T-cell (primary cell): ENCODE measurements around the gene UBE2H. TPM values are rescaled to one million over a fixed set of nuclear protein-coding genes. Genes with fewer than 3 reads are reported as not detected.

ENCODE experiments used
- ATAC-seq, 4 experiments: fragments of 200-7000 bp in 3 of 4; fragments of 150-1000 bp in 1 of 4; cut with Tn5 transposase; replicated peaks in 1 of 4; 1 replicate in 3 of 4; 2 replicates in 1 of 4; pipeline ENCODE4 v1.10.0; 2021; ENCODE audit warnings: moderate library complexity in 3 of 4, mild to moderate bottlenecking in 2 of 4, moderate number of reproducible peaks in 1 of 4
- CTCF ChIA-PET, 2 donors: fragments of 300-600 bp; sonication (Branson Sonifier 250); formaldehyde crosslinking; loops; one replicate each; lab custom pipeline; 2022; ENCODE audit warnings: antibody characterized with exemption in 2 of 2; lab: Charles Lee
- POLR2A ChIA-PET, 2 donors: fragments of 300-600 bp; sonication (Branson Sonifier 250); formaldehyde crosslinking; loops; one replicate each; lab custom pipeline; 2022; ENCODE audit warnings: antibody characterized with exemption in 2 of 2; lab: Charles Lee
- DNase-seq, 35 experiments: peaks; one replicate each; pipeline versions ENCODE4 v3.0.0 to v3.0.0-alpha.2; 2013 to 2023
- H3K27ac ChIP-seq: one replicate; pipeline ENCODE4 v1.5.1; 2013; ENCODE audit warnings: low read length
- H3K27me3 ChIP-seq, 2 experiments: replicated peaks in 1 of 2; 1 replicate in 1 of 2; 2 replicates in 1 of 2; pipeline versions ENCODE4 v1.6.1 to v1.7.0; 2013; ENCODE audit warnings: low read length in 1 of 2, mixed read lengths in 1 of 2; ENCODE audit not compliant: control insufficient read depth in 2 of 2, insufficient read depth in 2 of 2; ENCODE audit errors: extremely low read depth in 1 of 2
- H3K36me3 ChIP-seq, 2 donors: 1 replicate in 1 of 2; 2 replicates in 1 of 2; pipeline versions ENCODE4 v1.6.1 to v1.7.0; 2013; ENCODE audit warnings: low read length in 1 of 2; ENCODE audit not compliant: control insufficient read depth in 2 of 2, insufficient read depth in 1 of 2; ENCODE audit errors: extremely low read depth in 1 of 2
- H3K4me1 ChIP-seq, 2 experiments: 1 replicate in 1 of 2; 2 replicates in 1 of 2; pipeline versions ENCODE4 v1.6.1 to v1.7.0; 2013; ENCODE audit warnings: low read length in 2 of 2, mixed read lengths in 1 of 2; ENCODE audit not compliant: insufficient read depth in 2 of 2, control insufficient read depth in 1 of 2; ENCODE audit errors: extremely low read depth in 1 of 2
- H3K4me3 ChIP-seq, 2 donors: 1 replicate in 1 of 2; 2 replicates in 1 of 2; pipeline versions ENCODE4 v1.5.1 to v1.7.0; 2013; ENCODE audit warnings: mild to moderate bottlenecking in 2 of 2, low read length in 1 of 2, moderate library complexity in 1 of 2; ENCODE audit not compliant: control insufficient read depth in 1 of 2; ENCODE audit errors: extremely low read depth in 1 of 2
- H3K9me3 ChIP-seq: 2 replicates; pipeline ENCODE4 v1.7.0; 2013
- H3K27ac Mint-ChIP-seq, 2 donors: one replicate each; pipeline ENCODE4 v1.8.0; 2020 to 2021; ENCODE audit warnings: mild to moderate bottlenecking in 2 of 2, mixed read lengths in 2 of 2
- H3K27me3 Mint-ChIP-seq, 2 donors: one replicate each; pipeline ENCODE4 v1.8.0; 2021 to 2022; ENCODE audit warnings: mixed read lengths in 2 of 2
- H3K36me3 Mint-ChIP-seq: one replicate; pipeline ENCODE4 v1.8.0; 2021; ENCODE audit warnings: mixed read lengths
- H3K4me1 Mint-ChIP-seq, 3 donors: one replicate each; pipeline ENCODE4 v1.8.0; 2020 to 2022; ENCODE audit warnings: mixed read lengths in 3 of 3, mild to moderate bottlenecking in 1 of 3
- H3K4me3 Mint-ChIP-seq, 3 donors: one replicate each; pipeline ENCODE4 v1.8.0; 2020 to 2022; ENCODE audit warnings: mild to moderate bottlenecking in 3 of 3, mixed read lengths in 3 of 3, moderate library complexity in 3 of 3
- H3K9me3 Mint-ChIP-seq, 3 donors: one replicate each; pipeline ENCODE4 v1.8.0; 2020 to 2022; ENCODE audit warnings: mixed read lengths in 3 of 3
- WGBS: methylation state at CpG from one replicate; pipeline ENCODE4 v1.1.5; 2013; ENCODE audit warnings: missing lambda C conversion rate; ENCODE audit not compliant: insufficient coverage; 5-methylcytosine and 5-hydroxymethylcytosine counted together
- total RNA-seq, 35 experiments: library from RNA in 6 of 35; stranded (reverse) in 6 of 35; fragments of 120-200 nt in 1 of 35; gene quantifications; one replicate each; pipeline versions ENCODE4 v1.2.1 to v1.2.4 and lab custom pipeline; 2013 to 2026

UBE2H gene
- total RNA-seq, 5 donors from 2014 or later (not counting 1 experiment from before 2014, with no cell fraction given), result 37.5 to 63.8 (median 50.1) TPM

- no peak for ATAC-seq
- Mint-ChIP-seq H3K9me3 (no peaks in the 10 kb centered on the region), H3K27me3 (no peaks in the 10 kb centered on the region), H3K27ac (no peak overlapping the region), H3K4me3 (peak overlapping the region in 1 of 3 donors; percentile 3), H3K36me3 (peaks cover 32% of the 10 kb centered on the region), H3K4me1 (peaks cover 64 to 76% (median 69%) of the 10 kb centered on the region in 3 donors)
- peaks cover 0 to 3% of the 10 kb centered on the region in 2 donors for H3K36me3 ChIP-seq
- no peak overlapping the region for H3K4me3 ChIP-seq
- no peaks in the 10 kb centered on the region for H3K27me3 ChIP-seq
- 100% methylated on average over 2 of the region's 2 CpGs for WGBS
- H3K27ac ChIP-seq, result no peak overlapping the region
- H3K4me1 ChIP-seq, result peaks cover 25 to 28% of the 10 kb centered on the region in 2 experiments
- ChIA-PET POLR2A (no interaction called here), CTCF (interaction anchor here in 1 of 2 donors (0.7 kb wide), 1 partner anchor 32 kb away, joined by 3 read pairs; no protein-coding TSS in a partner anchor)
- no peak for DNase-seq
- H3K9me3 ChIP-seq, result no peaks in the 10 kb centered on the region
Observed at GRCh38 chr7:129919492-129919891, 33.3 kb downstream of the UBE2H start.

GRCh38 chr7:129918922-129919321 is 33.8 kb downstream of the UBE2H start:
- Histone ChIP-seq H3K27me3 (no peaks in the 10 kb centered on the region), H3K27ac (no peak overlapping the region), H3K9me3 (no peaks in the 10 kb centered on the region), H3K4me1 (peaks cover 27 to 31% of the 10 kb centered on the region in 2 experiments), H3K36me3 (peaks cover 0 to 3% of the 10 kb centered on the region in 2 donors), H3K4me3 (no peak overlapping the region)
- CTCF ChIA-PET, result interaction anchor here (0.6 to 0.7 kb wide), 5 partner anchors 31 to 214 kb away, joined by 3 to 7 read pairs (median 3); no protein-coding TSS in a partner anchor
- DNase-seq, result no peak
- Mint-ChIP-seq H3K9me3 (no peaks in the 10 kb centered on the region), H3K27me3 (no peaks in the 10 kb centered on the region), H3K4me1 (peaks cover 62 to 76% (median 68%) of the 10 kb centered on the region in 3 donors), H3K27ac (no peak overlapping the region), H3K36me3 (peaks cover 32% of the 10 kb centered on the region), H3K4me3 (peak overlapping the region in 2 of 3 donors; percentile 3 to 6)
- no peak for ATAC-seq
- 100% methylated on average over 1 of the region's 5 CpGs for WGBS
- POLR2A ChIA-PET, result interaction anchor here (0.5 to 0.7 kb wide), 2 partner anchors 15 to 45 kb away, joined by 3 to 9 read pairs; no protein-coding TSS in a partner anchor

GRCh38 chr7:129917934-129918333 is 34.8 kb downstream of the UBE2H start:
- peaks cover 65 to 78% (median 70%) of the 10 kb centered on the region in 3 donors for H3K4me1 Mint-ChIP-seq
- Histone ChIP-seq H3K4me1 (peaks cover 27 to 38% of the 10 kb centered on the region in 2 experiments), H3K4me3 (no peak overlapping the region), H3K36me3 (peaks cover 0 to 3% of the 10 kb centered on the region in 2 donors), H3K27ac (no peak overlapping the region), H3K27me3 (no peaks in the 10 kb centered on the region), H3K9me3 (no peaks in the 10 kb centered on the region)
- 96% methylated on average over 3 of the region's 4 CpGs for WGBS
- DNase-seq, result no peak
- H3K27me3 Mint-ChIP-seq, result no peaks in the 10 kb centered on the region
- H3K27ac Mint-ChIP-seq, result peak overlapping the region in 1 of 2 donors; percentile 65
- peaks cover 34% of the 10 kb centered on the region for H3K36me3 Mint-ChIP-seq
- POLR2A ChIA-PET, result no interaction called here
- H3K9me3 Mint-ChIP-seq, result no peaks in the 10 kb centered on the region
- no peak for ATAC-seq
- H3K4me3 Mint-ChIP-seq, result peak overlapping the region in 2 of 3 donors; percentile 21 to 57
- CTCF ChIA-PET, result interaction anchor here in 1 of 2 donors (0.5 kb wide), 1 partner anchor 23 kb away, joined by 4 read pairs; no protein-coding TSS in a partner anchor

- peaks cover 27 to 38% of the 10 kb centered on the region in 2 experiments for H3K4me1 ChIP-seq
- CTCF ChIA-PET, result no interaction called here
- no peaks in the 10 kb centered on the region for H3K9me3 ChIP-seq
- Mint-ChIP-seq H3K36me3 (peaks cover 49% of the 10 kb centered on the region), H3K4me3 (peak overlapping the region; percentile 28 to 57 (median 43)), H3K9me3 (no peaks in the 10 kb centered on the region), H3K4me1 (peaks cover 73 to 85% (median 80%) of the 10 kb centered on the region in 3 donors), H3K27ac (peak overlapping the region; percentile 57 to 60), H3K27me3 (no peaks in the 10 kb centered on the region)
- DNase-seq, result peak in 15 of 35 experiments; percentile 4 to 44 (median 10)
- no peaks in the 10 kb centered on the region for H3K27me3 ChIP-seq
- peak overlapping the region; percentile 11 for H3K27ac ChIP-seq
- peak in 2 of 4 experiments; percentile 60 to 69 for ATAC-seq
- no CpG with 5 or more reads among the region's 9 CpGs for WGBS
- H3K36me3 ChIP-seq, result peaks cover 3 to 5% of the 10 kb centered on the region in 2 donors
- H3K4me3 ChIP-seq, result no peak overlapping the region
- POLR2A ChIA-PET, result interaction anchor here (0.6 to 1.2 kb wide), 5 partner anchors 10 to 292 kb away, joined by 3 to 6 read pairs (median 3); no protein-coding TSS in a partner anchor
Observed at GRCh38 chr7:129914536-129915272, 38.1 kb downstream of the UBE2H start.

- Mint-ChIP-seq H3K9me3 (no peaks in the 10 kb centered on the region), H3K36me3 (peaks cover 50% of the 10 kb centered on the region), H3K27me3 (no peaks in the 10 kb centered on the region), H3K4me3 (peak overlapping the region in 1 of 3 donors; percentile 57), H3K27ac (peak overlapping the region in 1 of 2 donors; percentile 62), H3K4me1 (peaks cover 76 to 88% (median 81%) of the 10 kb centered on the region in 3 donors)
- ATAC-seq, result no peak
- H3K36me3 ChIP-seq, result peaks cover 2 to 5% of the 10 kb centered on the region in 2 donors
- H3K9me3 ChIP-seq, result no peaks in the 10 kb centered on the region
- no peak overlapping the region for H3K27ac ChIP-seq
- ChIA-PET POLR2A (no interaction called here), CTCF (no interaction called here)
- H3K4me1 ChIP-seq, result peaks cover 31 to 39% of the 10 kb centered on the region in 2 experiments
- no peak overlapping the region for H3K4me3 ChIP-seq
- WGBS, result 100% methylated on average over 1 of the region's 3 CpGs
- no peaks in the 10 kb centered on the region for H3K27me3 ChIP-seq
- no peak for DNase-seq
Observed at GRCh38 chr7:129913428-129913827, 39.3 kb downstream of the UBE2H start.

- Mint-ChIP-seq H3K36me3 (peaks cover 50% of the 10 kb centered on the region), H3K9me3 (no peaks in the 10 kb centered on the region), H3K27me3 (no peaks in the 10 kb centered on the region), H3K4me3 (no peak overlapping the region), H3K27ac (peak overlapping the region; percentile 54 to 56), H3K4me1 (peaks cover 80 to 88% (median 84%) of the 10 kb centered on the region in 3 donors)
- 100% methylated on average over 1 of the region's 6 CpGs for WGBS
- CTCF ChIA-PET, result no interaction called here
- peaks cover 0 to 5% of the 10 kb centered on the region in 2 donors for H3K36me3 ChIP-seq
- peaks cover 2% of the 10 kb centered on the region for H3K9me3 ChIP-seq
- POLR2A ChIA-PET, result no interaction called here
- H3K27ac ChIP-seq, result no peak overlapping the region
- no peaks in the 10 kb centered on the region for H3K27me3 ChIP-seq
- ATAC-seq (no peak), DNase-seq (no peak)
- H3K4me3 ChIP-seq, result no peak overlapping the region
- peaks cover 35 to 38% of the 10 kb centered on the region in 2 experiments for H3K4me1 ChIP-seq
Observed at GRCh38 chr7:129911790-129912189, 41.0 kb downstream of the UBE2H start.
